GM19035 (cell line): Measurements from ENCODE around the gene ZIC5.

ENCODE experiments used
- ATAC-seq: cut with Tn5 transposase; IDR thresholded peaks from one replicate; pipeline ENCODE4 v1.9.1; 2021; ENCODE audit not compliant: unreplicated experiment

ZIC5 gene

DNA sequence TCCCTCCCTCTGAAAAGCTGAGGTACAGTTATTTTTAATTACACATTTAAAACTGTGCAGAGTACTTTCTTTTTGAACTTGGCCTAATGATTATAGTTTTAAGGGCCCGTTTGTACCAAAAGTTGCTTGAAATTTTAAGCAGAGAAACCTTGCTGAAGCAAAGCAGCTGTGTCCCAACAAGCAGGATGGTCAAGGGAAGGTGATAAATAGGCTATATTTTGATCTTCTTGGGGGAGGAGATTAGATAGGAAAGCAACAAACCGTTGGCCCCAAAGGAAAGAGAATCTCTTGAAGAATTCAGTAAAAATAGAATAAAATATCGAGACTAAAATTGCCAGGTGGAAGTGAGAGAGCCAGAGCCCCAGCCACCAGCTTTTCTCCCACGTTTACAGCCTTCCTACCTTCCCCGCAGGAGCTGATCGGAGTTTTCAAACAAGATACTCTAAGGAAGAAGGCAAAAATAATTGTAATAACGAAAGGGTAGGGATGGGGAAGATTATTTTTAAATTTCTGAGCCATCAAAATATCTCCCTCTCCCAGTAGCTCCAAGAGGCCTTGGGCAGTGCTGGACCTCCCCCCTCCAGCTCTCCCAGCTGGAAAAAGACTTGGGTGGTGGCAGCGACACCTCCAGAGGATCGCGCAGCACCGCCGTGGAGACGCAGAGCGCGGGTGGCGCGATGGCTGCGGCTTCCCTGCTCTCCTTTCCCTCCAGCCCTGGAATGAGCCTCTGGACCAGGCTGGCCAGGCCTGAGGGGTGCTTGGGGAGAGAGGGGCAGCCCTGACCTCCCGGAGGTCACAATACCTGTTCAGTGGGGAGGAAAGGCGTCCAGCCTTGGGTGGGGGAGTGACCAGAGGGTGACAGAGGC is 15.8 kb upstream of the ZIC5 start:
- no peak for ATAC-seq

DNA sequence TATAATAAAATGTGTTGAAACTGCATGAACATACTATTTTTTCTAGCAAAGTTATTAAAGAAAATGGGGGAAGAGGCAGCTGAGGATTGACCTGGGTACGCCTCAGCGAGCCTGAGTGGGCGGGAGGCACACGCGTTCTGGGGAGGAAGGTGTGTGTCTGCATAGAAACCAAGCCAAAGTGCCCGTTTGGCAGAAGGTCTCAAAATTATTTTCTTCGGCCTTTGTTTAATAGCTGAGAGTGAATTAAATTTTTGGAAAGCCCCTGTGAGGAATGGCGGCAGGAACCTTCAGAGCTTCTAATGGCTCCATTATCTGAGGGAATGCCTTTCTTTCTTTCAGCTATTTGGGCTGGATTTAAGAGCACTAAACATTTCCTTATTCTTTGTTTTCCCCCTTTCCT is 15.2 kb upstream of the ZIC5 start:
- no peak for ATAC-seq

DNA sequence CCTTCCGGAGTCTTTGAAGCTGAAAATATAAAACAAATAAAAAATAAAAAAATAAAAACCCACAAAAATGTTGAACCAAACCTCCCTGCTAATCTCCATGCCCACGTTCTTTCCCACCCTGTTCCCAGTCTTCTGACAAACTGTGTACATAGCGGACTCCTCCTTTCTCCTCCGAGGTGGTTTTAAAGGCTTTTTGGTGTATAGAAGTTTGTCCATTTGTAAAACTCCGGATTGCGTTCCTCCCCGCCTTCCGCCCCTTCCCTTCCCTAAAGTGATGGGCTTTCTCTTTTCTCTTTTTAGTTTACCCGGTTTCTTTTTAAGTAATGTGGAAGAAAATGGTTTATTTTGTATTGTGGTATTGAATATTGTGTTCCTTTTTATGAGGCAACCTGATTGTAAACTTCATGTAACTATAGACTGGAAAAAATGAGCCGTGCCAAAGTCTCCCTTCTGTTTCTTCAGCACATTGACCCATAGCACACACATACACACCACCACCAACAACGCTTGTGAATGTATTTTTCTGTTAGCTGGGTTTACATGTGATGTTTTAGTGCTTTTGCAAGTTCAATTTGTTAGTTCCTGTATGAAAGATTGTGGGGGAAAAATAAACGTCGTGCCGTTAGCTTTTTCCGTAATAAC is 14.4 kb upstream of the ZIC5 start:
- ATAC-seq: no peak

- no peak for ATAC-seq
Observed at GRCh38 chr13:99985241-99985874, 13.8 kb upstream of the ZIC5 start.

DNA sequence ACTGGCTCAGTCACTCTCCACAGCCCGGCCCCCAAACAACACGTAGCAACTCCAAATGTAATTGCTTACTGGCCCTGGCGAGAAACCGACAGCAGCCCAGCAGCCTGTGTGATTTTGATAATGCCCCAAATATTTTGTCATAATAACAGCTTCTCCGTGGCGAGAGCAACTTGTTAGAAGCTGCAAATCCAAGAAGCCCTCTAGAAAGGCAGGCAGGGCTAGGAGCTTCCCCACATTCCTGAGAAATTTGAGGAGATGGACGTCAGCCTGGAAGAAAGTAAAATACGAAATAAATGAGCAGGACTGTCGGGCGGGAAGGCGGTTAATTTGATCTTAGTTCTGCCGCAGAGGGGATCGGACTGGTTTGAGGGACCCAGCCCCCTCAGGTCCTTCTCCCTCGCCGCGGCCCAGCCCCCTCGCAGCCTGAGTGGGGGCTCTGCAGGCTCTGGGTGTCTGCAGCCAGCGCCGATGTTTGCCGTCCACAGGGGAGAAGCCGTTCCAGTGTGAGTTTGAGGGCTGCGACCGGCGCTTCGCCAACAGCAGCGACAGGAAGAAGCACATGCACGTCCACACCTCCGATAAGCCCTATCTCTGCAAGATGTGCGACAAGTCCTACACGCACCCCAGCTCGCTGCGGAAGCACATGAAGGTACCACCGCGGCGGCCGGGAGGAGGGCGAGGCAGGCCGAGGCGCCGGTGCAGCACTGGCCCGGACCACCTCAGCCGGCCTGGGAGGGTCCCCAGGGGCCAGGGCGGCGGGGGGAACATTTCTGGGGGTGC is 13.1 kb upstream of the ZIC5 start:
- no peak for ATAC-seq

GRCh38 chr13:99983499-99984401 is 12.2 kb upstream of the ZIC5 start:
- no peak for ATAC-seq

- no peak for ATAC-seq
Observed at GRCh38 chr13:99982731-99983498, 11.3 kb upstream of the ZIC5 start.

- ATAC-seq: no peak
Observed at GRCh38 chr13:99982036-99982730, 10.6 kb upstream of the ZIC5 start.

- ATAC-seq: no peak
Observed at GRCh38 chr13:99981735-99982035, 10.1 kb upstream of the ZIC5 start, which contains the start of gene ZIC2. Gene ZIC2 (plus strand): TSS chr13:99981784. CDS start chr13:99982065, 281 bp downstream.

DNA sequence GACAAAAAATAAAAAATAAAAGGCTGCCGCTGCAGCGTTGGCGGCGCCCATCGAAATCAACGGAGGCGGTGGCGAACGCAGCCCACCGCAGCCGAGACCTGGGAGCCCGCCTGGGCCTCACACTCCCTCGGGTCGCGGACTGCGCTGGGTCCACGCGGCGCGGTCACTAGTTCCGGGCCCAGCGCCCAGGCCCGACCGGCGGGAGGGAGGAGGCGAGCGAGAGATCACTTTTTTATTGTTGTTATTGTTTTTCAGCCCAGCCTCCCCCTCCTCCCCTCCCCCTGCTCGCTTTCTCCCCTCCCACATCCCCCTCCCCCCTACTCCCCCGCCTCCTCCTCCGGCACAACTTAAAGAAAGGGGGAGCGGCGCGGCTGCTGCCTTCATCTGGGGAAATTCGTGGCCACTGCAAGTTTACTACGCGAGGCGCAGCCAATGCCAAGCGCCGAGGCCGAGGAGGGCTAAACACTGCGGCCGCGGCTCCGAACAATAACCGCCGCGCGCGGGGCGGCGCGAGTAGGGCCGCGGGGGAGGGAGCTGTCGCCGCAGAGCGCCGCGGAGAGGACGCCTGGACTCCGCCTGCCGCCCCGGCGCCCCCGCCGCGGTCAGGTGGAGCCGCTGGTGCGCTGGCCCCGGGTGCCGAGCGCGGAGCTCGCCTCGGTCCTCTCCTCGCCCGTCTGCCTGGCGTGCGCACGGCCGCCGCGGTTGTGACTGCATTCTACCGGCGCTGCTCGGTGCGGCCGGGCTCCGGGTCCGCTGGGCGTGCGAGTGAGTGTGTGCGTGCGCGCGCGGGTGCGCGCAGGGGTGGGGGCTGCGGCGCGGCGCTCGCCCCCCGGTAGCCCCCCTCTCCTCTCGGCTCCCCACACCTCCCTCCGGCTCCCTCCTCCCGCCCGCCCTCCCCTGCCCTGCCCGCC is 9.5 kb upstream of the ZIC5 start:
- ATAC-seq: peak; percentile 35

GRCh38 chr13:99980201-99980823 is 8.7 kb upstream of the ZIC5 start:
- peak; percentile 71 for ATAC-seq

DNA sequence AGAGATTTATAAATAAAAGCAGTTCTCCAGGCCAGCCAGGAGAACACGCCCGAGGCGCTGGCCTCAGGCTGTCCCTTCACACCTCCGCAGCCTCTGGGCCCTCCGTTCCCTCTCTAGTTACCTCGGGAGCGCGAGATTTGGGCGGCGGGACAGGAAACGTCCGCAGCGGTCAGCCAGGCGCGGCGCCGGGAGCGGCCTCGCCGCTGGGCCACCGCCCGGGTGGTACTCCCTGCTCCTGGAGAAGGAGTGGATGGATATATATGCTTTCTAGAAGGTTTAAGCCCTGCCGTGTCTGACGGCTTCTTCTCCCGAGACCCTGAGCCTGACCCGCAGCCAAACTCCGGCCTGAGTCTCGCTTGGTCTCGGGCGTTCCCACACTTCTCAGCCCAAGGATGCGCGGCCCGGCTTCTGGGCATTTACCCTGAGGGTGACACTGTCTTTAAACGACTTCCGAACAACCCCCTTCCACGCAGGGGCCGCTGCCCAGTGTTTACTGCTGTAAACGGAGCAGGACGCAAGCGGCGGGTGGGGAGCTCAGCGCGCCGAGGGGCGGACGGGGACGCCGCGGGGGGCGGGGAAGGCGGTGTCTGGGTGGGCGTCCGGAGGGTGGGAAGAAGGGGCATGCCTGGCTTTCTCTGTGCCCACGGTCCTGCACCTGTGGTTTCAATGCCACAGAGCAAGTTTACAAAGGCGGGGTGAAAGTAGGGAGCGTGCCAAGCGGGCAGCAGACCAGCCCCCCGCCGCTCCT is 8.1 kb upstream of the ZIC5 start:
- no peak for ATAC-seq

DNA sequence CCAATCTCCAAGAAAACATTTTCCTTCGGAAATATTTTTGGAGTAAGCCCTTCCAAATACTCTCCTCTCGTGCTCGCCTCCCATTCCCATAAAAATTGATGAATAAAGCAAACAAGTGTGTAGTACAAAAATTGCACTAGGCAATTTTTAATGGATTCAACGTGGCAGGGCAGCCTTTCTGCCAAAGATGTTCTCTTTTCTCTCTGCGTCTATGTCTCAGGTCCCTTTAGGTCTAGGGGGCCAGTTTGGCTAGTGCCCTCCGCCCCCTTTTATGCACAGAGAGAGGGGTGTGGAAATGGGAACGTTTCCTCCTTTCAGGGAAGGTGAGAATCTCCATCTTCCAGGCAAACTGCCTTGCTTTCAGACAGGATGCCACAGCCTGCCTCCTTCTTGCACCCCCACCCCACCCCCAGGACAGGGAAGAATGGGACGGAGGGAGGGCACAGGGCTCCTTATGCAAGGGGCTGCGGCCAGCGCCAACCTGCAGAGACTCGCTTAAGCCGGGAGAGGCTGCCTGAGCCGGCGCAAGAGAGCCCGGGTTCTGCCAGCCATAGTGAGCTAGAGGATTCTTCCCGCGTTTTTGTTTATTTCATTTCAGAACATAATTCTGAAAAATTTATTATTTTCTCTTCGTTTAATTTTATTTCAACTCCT is 7.4 kb upstream of the ZIC5 start:
- ATAC-seq: no peak

DNA sequence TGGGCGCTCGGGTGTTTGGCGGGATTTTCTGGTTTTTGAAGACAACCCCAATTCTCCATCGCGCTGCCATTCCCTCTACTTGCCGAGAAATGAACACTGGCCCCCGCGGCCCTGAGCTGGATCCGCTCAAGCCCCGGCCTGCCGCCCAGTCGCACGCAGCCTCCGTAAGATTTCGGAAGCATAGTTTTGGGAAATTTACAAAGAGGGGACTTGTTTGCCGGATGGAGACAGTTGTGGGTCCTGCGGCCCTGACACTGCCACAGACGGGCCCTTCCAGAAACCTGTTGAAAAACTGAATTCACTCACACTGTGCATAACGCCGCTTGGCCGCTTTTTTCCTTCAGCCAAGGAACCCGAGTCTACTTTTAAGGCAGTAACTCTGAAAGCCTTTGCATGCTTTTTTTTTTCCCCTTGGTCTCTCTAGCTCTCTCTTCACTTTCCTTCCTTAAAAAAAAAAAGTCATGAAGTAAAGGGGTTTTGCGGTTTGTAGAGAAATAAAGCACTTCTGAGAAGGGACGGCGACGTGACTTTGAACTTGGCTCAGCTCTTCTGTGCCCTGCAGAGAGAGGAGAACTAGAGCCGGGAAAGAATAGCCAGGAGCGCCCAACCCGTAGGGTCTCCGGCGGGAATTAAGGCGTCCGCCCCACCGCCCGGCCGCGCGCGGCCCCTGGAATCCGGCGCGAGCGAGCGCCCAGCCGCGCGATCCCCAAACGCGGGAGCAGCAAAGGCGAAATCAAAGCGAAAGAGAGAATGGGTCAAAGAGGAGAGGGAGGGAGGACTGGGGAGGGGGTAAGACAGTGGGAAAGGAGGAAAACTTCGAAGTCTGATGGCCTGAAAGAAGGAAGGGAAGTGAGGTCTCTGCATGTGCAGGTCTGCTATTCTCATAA is 6.6 kb upstream of the ZIC5 start:
- no peak for ATAC-seq

GRCh38 chr13:99977334-99977911 is 5.9 kb upstream of the ZIC5 start:
- ATAC-seq: no peak
